ENCODE results near the gene FXYD1.
"Not testable (repeated sequence)": the region's sequence is repeated elsewhere in the genome, so short reads cannot be mapped to it uniquely, and the experiment has no call there.

Gene FXYD1

DNA sequence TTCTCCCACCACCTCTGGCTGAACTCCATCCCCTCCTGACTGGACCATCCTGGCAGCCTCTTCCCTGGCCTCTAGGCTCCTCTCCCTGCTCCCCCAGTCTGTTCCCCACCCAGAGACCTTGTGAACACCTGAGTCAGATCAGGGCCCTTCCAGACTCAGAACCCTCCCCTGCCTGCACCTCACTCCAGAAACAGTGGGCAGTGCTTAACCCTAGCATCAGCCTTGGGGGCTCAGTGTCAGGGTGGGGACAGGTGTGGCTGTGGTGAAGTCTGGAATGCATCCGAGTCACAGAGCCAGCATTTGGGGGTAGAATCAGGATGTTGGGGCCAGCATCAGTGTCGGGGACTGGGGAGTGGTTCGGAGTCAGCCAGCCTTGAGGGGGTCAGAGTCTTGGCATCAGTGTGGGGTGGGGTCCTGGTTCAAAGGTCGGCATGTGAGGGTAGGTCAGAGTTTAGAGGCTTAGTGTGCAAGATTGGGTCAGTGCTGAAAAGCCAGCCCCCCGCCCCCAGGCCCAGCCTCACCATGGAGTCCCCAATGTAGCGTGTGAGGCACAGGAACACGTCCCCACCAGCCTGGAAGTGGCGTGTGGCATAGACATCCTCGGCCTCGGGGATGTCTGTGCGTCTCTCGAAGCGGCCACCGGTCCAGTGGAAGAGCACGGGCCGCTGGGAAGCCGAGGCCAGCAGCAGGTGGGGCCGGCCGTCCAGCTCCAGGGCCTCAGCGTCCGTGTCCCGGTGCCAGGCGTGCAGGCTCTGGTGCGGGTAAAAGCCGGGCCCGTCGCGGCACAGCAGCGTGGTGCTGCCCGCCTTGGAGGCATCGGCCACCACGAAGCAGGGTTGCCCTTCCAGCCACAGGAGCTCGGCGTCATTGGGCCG lies 12.6 kb upstream of the FXYD1 start:
- no peak for DNase-seq

DNA sequence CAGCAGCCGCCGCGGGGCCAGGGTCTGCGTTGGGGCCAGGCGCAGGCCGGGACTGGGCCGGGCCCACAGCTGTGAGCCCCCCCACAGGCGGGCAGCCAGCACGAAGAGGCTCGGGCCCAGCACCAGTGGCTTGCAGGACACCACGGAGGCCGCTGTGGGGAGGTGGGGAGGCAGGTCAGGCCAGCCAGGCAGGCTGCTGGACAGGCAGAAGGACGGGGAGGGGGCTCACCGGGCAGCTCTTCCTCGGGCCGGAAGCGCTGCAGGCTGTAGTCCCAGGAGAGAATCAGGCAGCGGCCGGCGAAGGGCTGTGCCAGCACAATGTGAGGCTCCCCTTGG lies 12.0 kb upstream of the FXYD1 start:
- DNase-seq: no peak

DNA sequence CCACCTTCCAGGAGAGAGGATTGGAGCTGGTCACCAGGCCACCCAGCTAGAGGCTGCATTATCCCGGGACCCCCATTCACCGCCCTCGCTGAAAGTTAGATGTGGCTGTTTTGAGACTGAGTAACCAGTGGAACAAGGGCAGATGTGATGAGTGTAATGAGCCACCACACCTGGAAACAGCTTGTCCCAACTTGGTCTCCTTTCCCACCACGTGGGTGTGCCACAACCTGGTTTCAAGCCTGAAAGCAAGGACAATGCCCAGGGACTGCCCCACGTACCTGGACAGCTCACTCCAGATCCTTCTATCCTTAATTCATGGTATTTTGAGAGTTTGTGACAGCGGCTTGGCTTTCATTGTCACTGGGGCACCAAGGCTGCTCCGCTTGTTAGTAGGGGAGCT lies 10.8 kb upstream of the FXYD1 start:
- DNase-seq: no peak

DNA sequence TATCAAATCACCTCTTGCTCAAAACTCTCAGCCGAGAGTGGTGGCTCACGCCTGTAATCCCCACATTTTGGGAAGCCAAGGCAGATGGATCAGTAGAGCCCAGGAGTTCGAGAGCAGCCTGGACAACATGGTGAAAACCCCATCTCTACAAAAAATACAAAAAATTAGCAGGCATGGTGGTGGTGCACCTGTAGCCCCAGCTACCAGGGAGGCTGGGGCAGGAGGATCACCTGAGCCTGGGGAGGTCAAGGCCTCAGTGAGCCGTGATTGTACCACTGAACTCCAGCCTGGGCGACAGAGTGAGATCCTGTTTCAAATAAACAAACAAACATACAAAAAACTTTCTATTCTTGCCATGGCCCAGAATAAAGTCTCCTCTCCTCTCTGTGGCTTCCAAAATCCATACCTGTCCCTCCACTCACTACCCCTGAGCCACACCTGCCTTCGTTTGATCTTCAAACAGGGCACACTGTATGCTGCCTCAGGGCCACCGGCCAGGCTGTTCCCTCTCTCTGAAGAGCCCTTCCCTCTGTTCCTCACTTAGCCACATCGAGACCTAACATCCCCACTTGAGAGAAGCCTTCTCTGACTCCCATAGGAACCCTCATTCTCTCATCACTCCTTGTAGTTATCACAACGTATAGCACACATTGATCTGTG lies 10.1 kb upstream of the FXYD1 start:
- no peak for DNase-seq

DNA sequence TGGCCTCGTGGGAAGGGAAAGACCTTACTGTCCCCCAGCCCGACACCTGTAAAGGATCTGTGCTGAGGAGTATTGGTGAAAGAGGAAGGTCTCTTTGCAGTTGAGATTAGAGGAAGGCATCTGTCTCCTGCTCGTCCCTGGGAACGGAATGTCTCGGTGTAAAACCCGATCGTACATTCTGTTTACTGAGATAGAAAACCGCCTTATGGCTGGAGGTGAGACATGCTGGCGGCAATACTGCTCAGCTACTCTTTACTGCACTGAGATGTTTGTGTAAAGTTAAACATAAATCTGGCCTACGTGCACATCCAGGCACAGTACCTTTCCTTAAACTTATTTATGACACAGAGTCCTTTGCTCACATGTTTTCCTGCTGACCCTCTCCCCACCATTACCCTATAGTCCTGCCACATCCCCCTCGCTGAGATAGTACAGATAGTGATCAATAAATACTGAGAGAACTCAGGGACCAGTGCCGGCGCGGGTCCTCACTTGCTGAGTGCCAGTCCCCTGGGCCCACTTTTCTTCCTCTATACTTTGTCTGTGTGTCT lies 8.8 kb upstream of the FXYD1 start:
- DNase-seq: not testable (repeated sequence)

DNA sequence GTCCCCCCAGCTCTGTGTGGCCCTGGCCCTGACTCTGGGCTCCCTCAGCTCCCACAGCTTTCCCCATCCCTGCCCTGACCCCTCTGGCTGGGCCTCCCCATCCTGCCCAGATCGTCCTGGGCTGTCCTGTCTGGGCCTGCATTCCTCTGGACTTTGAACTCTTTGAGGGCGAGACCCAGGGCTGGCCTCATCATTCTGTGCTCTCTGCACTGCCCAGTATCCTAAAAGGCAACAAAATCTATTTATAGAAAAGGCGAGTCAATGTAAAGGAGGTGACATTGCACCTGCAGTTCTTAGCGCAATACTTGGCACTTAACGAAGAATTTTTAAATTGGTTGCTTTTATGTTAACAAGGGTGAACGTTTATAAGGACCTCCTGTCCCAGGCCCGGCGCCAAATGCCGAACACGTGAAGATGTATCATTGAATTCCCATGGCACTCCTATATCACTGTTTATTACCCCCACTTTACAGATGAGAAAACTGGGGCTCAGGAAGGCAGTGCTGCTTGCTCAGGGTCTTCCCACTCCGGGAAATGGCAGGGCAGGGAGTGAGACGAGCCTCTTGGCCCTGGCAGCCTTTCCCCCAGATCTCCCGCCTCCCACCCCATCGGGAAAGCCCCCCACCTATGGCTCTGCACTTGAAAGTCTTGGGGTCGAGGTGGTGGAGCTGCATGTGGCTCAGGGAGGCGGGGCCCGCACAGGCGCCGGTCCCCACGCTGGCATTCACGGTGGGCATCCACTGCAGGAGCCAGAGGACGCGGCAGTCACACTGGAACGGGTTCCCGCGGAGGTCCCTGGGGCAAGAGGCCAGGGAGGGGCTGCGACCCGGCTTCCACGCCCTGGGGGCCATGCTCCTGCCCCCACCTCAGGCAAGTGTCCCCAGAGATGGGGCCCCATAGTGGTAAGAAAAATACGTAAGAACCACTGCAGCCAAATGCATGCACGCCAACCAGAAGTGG lies 7.6 kb upstream of the FXYD1 start:
- DNase-seq: no peak

DNA sequence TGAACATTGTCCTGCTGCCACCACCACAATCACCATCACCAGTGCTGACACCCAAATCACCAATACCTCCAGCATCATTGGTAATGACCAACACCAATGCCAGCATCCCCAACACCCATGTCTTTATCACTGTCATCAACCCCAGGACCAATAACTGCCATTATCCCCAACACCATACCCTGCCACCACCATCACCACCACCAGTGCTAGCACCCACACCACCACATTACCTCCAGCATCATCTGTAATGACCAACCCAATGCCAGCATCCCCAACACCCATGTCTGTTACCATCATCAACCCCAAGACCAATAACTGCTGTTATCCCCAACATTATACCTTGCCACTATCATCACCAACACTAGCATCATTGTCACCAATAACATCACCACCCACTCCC lies 6.4 kb upstream of the FXYD1 start:
- DNase-seq: no peak

DNA sequence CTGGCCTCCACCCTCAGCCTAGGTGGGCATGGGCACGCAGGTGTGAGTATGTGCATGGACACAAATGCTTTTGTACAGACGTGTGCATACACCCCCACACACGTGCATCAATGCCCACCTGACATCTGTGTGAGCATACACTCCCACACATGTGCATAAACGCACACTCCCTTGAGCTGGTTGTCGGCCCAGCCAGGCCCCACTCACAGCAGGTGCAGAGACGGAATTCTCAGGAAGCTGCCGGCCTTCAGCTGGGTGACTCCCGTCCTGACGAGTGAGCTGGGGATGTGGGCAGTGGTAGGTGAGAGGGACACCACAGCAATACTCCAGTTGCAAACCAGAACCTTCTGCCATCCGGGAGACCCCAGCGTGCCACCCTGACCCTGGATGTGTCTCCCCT lies 4.8 kb upstream of the FXYD1 start:
- no peak for DNase-seq

DNA sequence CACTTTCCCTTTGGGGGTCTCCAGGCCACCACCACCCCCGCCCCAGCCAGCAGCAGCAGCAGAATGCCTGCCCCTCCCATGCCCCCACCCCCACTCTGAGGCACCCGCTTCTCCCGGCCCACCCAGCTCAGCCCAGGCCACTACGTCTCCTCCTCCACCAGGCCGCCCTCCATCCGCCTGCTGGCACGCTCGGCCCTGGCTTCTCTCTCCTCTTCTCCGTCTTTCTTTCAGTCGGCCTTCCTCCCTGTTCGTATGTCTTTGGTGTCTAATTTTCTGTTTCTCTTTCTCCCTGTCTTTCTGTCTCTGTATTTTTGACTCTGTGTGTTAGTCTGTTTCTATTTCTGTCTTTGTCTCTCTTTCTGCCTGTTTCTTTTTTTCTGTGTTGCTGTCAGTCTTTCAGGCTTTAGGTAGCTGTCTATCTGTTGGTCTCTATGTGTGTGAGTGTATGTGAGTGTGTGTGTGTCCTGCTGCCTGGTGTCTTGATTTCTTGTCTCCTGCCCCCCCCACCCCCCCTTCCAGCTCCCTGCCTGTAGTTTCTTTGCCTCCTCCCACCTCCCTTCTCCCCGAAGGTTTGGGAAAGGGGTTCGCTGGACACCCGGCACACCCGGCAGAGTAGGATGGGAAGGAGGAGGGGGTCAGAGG lies 3.9 kb upstream of the FXYD1 start, which contains the start of gene LGI4:
LGI4 (minus strand) TSS at position 459 of the 642 bp plus-strand sequence; CDS start at position 80, 379 bp downstream.
- no peak for DNase-seq

DNA sequence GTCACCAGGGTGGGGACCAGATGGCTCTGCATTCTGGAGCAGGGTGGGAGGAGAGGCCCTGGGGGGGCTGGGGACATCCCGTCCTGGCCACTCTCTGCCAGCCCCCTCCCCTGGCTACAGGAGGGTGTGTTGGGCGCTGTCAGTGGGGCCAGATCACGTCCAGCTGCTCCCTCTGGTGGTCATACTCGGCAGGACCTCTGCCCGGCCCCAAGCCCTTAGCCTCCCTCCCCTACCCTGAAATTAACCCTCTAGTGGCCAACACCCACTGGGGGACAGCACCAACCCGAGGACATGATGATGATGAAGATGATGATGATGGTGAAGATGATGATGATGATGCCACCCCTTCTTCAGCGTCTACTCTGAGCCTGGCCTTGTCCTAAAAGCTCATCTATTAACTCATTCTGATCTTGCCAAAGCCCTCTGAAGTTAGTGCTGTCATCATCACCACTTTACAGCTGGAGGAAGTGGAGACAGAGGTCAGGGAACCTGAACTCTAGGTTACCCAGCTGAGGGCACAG lies 3.2 kb upstream of the FXYD1 start:
- no peak for DNase-seq

DNA sequence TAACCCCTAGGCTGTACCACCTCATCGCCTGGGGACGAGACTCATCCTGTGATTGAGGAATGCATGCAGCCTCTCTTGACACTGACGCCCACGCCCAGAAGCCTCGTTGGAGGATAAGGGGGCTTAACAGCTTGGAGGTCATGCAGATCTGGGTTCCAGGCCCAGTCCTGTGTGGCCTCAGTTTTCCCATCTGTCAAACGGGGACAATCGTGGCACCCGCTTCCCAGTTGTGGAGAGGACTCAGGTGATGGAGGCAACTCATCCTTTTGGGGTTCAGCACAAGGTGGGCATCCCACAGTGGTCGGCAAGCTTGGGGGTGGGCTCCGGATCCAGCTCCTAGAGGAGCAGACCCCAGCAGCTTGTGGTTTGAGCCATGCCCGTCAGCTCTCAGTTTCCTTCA lies 2.4 kb upstream of the FXYD1 start:
- DNase-seq: no peak

DNA sequence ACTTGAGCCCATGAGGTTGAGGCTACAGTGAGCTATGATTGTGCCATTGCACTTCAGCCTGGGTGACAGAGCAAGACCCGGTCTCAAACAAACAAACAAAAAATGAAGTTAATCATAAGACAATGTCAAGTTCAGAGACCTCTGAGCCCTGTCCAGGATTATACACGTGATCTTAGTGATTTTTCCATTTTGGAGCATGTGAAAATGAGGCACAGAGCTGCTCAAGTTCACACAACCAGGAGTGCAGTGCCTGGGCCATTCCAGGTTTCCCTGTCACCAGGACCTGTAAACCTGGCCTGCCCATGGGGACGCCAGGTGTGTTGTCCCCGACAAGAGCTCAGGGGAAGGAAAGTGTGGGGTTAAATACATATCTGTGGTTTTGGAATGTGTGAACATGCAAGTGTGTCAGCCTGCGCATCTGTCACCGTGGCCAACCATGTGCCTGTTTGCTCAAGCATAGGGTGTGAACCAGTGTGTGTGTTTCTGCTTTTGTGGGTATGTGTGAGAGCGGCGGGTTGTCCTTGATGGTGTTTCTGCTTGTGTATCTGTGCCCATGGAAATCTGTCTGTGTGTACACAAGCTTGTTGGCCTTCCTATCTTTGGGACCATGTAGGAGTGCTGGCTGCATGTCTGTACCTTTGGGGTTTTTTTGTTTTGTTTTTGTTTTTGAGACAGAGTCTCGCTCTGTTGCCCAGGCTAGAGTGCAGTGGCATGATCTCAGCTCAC lies 1.5 kb upstream of the FXYD1 start:
- DNase-seq: no peak

DNA sequence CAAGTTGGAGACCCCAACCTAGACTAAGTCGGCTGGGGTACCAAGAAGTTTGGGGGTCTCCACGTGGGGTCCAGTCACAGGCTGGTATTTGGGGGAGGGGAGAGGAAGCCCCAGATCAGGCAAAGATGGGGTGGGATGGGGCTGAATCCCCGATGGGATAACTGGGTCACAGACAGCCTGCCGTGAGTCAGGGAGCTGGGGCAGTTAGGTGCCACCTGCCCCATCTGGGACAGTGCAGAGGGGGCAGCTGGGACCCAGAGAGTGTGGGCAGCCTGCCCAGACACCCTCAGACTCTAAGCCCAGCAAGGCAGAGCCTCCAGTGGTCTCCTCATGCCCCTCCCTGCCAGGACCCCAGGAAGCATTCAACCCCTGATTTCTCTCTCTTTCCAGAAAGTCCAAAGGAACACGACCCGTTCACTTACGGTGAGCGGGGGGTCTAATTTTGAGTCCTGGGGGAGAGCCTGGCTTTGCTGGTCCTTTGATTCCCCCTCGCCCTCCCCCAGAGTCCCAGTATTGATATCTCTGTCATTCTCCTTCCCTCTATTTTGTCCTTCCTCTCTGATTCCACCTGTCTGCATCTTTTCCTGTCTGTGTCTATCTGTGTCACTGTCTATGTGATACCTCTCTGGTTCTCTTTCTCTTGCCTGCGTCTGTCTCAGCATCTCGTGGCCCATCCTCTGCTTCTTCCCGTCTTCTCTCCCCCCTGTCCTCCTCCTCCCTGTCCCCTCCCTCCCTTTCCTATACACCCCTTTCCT lies 1.8 kb downstream of the FXYD1 start:
- DNase-seq: no peak

DNA sequence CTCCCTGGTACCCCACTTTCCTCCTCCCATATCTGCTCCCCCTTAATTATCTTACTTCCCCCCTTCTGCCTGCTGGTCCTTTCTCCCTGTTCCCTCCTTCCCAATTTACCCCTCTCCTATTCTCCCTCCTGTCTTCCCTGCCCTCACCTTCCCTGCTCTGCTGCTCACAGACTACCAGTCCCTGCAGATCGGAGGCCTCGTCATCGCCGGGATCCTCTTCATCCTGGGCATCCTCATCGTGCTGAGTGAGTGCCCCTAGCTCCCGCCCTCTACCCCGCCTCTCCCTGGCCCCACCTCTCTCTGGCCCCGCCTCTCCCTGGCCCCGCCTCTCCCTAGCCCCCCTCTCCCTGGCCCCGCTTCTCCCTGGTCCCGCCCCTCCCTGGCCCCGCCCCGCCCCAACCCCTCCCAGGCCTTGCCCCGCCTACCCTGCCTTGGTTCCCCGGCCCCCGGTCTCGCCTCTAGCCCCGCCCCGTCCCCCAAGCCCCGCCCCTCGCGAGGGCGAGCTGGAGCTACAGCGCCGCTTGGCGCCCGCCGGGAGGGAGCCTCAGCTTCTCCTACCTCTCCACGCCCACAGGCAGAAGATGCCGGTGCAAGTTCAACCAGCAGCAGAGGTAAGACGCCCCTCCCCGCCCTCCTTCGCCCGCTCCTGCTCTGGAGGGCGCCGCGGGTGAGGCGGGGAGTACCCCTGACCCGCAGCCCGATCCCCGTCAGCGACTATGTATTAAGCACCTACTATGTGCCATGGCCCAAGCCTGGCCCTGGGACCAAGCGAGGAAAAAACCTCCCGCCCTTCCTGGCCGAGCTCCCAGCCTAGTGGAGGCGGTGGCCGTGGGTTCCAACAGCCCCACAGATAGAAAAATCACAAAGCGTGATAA lies 2.6 kb downstream of the FXYD1 start:
- DNase-seq: peak; percentile 92

DNA sequence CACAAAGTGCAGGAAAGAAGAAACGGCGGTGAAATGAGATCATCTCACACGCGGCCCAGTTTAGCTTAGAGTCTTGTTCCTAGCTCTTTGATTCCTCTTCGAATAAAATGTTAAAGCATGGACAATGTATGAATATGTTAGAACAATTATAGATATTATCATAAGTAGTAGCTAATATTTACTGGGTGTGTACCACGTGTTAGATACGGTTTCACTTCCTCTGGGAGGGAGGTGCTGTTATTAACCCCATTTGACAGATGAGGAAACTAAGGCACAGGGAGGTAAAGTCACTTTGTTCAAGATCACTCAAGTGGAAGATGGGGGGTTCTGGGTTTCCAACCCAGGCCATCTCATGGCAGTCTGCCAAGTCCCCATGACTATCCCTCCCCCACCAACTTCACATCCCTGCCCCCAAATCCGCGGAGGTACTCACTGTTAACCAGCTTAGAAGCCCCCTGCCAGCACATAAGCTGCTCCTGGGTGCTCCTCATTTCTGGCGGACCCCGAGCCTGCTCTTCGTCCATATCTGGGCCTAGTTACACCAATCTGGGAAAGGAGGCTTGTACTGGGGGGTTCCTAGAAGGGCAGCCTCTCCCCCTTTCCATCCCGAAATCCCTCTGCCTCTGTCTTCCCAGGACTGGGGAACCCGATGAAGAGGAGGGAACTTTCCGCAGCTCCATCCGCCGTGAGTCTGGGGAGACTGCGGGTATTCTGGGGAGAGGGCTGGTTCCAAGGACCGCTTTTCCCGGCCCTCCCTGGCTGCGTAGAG lies 3.4 kb downstream of the FXYD1 start:
- DNase-seq: no peak

DNA sequence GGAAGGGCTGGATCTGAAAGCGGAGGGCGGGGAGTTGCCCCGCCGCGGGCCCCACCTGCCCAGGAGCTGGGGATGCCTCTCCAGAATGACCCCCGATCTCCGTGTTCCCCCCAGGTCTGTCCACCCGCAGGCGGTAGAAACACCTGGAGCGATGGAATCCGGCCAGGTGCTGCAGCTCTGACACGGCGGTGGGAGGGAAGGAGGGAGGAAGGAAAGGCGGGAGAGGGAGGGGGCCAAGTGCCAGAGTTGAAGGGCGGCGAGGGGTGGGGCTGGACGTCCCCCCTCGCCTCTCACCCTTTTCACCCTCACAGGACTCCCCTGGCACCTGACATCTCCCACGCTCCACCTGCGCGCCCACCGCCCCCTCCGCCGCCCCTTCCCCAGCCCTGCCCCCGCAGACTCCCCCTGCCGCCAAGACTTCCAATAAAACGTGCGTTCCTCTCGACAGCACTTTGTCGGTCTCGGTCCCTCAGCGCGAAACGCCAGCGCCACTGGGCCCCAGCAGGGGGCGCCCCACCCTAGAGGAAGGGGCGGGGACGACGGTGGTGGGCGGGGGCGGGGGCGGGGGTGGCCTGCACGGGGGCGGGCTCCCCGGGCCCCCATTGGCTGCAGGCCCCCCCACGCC lies 4.1 kb downstream of the FXYD1 start:
- peak; percentile 65 for DNase-seq

DNA sequence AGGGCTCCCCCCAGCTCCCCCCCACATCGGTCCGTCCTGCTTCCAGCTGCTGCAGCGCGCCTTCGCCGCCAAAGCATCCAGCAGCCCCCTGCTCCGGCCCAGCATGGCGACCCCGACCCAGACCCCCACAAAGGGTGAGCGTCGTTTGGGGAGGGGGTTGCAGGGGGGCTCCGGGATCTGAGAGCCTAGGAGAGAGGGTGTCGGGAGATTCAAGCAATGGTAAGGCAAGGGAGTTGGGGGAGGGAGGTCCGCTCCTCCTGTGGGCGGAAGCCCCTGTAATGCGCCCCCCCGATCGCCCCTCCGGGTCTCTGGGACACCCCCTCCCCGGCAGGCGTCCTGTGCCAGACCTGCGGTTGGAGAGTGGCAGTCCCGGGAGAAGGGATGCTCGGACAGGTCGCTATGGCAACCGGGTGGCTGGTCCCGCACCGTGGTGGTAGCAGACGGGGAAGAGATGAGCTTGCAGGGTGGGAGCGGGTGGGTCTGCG lies 4.6 kb downstream of the FXYD1 start, which contains the start of gene FXYD7:
FXYD7 (plus strand) TSS at position 25 of the 485 bp plus-strand sequence; CDS start at position 104, 79 bp downstream.
- no peak for DNase-seq

DNA sequence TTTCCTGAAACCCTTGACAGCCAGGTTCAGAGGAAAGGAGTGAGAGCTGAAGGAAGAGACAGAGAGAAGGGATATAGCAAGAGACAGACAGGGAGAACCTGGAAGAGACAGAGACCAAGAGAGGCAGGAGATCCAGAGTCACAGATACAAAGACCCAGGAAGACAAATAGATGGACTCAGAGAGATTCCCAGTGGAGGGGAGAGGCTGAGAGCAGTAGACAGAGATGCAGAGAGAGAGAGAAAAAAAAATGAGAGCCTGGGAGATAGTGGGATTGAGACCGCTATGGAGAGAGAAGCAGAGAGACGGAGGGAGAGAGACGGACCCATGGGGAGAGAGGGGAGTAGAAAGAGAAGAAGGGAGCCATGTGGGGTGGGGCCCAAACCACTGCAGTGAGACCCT lies 5.2 kb downstream of the FXYD1 start:
- no peak for DNase-seq
